ENCODE results near the gene MPI. TPM values are rescaled to one million over a fixed set of nuclear protein-coding genes. Genes with fewer than 3 reads are reported as not detected.

The MPI gene
- total RNA-seq, 4 donors from 2014 or later = 52.0 to 221 (median 174) TPM

DNA sequence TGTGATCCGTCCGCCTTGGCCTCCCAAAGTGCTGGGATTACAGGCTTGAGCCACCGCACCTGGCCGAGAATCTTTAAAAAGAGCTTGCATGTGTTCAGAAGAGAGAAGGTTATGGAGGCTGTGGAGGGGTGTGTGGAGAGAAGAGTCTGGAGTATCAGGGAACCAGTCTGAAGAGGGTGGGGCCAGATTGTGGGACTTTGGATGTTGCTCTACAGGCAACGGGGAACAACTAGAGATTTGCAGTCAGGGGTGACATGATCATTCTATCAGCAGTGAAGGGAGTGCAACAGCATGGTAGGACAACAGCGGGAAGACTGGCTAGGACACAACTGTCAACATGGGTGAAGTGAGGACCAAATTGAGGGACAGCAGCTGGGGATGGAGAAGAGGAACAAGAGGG, 25.5 kb upstream of the MPI start:
- no peak for DNase-seq
- no peak overlapping the region for H3K4me3 ChIP-seq
- H3K36me3 ChIP-seq = peaks cover 0 to 8% (median 0%) of the 10 kb centered on the region in 3 donors
- peaks cover 5 to 74% (median 20%) of the 10 kb centered on the region in 4 donors for H3K4me1 ChIP-seq
- no peaks in the 10 kb centered on the region for H3K27me3 ChIP-seq
- peak overlapping the region in 2 of 4 donors; percentile 74 to 75 for H3K27ac ChIP-seq
- TF ChIP-seq, protein P1, sequence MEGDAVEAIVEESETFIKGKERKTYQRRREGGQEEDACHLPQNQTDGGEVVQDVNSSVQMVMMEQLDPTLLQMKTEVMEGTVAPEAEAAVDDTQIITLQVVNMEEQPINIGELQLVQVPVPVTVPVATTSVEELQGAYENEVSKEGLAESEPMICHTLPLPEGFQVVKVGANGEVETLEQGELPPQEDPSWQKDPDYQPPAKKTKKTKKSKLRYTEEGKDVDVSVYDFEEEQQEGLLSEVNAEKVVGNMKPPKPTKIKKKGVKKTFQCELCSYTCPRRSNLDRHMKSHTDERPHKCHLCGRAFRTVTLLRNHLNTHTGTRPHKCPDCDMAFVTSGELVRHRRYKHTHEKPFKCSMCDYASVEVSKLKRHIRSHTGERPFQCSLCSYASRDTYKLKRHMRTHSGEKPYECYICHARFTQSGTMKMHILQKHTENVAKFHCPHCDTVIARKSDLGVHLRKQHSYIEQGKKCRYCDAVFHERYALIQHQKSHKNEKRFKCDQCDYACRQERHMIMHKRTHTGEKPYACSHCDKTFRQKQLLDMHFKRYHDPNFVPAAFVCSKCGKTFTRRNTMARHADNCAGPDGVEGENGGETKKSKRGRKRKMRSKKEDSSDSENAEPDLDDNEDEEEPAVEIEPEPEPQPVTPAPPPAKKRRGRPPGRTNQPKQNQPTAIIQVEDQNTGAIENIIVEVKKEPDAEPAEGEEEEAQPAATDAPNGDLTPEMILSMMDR (IDR thresholded peaks at IDR 0.05) = no peak
- TF ChIP-seq POLR2A (IDR thresholded peaks at IDR 0.05) = no peak
- H3K9me3 ChIP-seq = no peaks in the 10 kb centered on the region

- Histone ChIP-seq H3K4me1 (peaks cover 11 to 74% (median 24%) of the 10 kb centered on the region in 4 donors), H3K27ac (peak overlapping the region in 2 of 4 donors; percentile 42 to 74), H3K27me3 (no peaks in the 10 kb centered on the region), H3K9me3 (no peaks in the 10 kb centered on the region), H3K36me3 (peaks cover 0 to 8% (median 0%) of the 10 kb centered on the region in 3 donors), H3K4me3 (no peak overlapping the region)
- DNase-seq = no peak
- TF ChIP-seq, protein P1 (IDR thresholded peaks at IDR 0.05) = no peak
- no peak for TF ChIP-seq POLR2A (IDR thresholded peaks at IDR 0.05)
Measured at GRCh38 chr15:74865316-74865715, 24.5 kb upstream of the MPI start.

- H3K4me3 ChIP-seq = no peak overlapping the region
- peak overlapping the region in 2 of 4 donors; percentile 55 to 57 for H3K27ac ChIP-seq
- H3K9me3 ChIP-seq = no peaks in the 10 kb centered on the region
- peaks cover 14 to 80% (median 28%) of the 10 kb centered on the region in 4 donors for H3K4me1 ChIP-seq
- H3K36me3 ChIP-seq = peaks cover 0 to 8% (median 0%) of the 10 kb centered on the region in 3 donors
- DNase-seq = no peak
- no peaks in the 10 kb centered on the region for H3K27me3 ChIP-seq
- no peak for TF ChIP-seq POLR2A (IDR thresholded peaks at IDR 0.05)
- TF ChIP-seq, protein P1 (IDR thresholded peaks at IDR 0.05) = no peak
Measured at GRCh38 chr15:74866090-74866489, 23.8 kb upstream of the MPI start.

DNA sequence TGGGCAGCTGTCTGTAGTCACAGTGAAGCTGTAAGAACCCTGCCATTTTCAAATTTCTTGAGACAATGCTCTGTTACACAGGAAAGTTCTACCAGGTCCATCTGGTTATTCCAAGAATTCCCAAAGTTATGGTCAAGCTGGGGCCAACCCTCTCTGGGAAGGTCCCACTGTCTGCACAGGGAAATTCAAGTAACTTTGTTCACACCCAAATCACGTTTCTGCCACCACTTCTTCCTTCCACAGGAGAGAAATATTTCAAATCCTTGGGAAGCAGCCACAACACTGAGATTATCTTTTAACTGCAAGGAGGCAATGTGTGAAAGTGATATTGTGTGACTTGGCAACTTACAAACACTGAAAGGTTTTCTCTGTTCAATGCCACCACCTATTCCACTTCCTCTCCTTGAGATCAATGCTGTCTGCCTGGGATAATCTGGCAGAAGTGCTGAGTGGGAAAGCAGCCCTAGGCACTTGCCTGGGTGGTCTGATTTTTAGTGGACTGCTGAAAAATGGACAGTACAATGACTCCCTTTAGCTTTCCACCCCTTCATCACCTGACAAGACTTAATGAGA, 22.3 kb upstream of the MPI start:
- DNase-seq = no peak
- Histone ChIP-seq H3K36me3 (peaks cover 0 to 8% (median 0%) of the 10 kb centered on the region in 3 donors), H3K27ac (peak overlapping the region; percentile 32 to 98 (median 94)), H3K27me3 (no peaks in the 10 kb centered on the region), H3K4me1 (peaks cover 14 to 93% (median 37%) of the 10 kb centered on the region in 4 donors), H3K9me3 (no peaks in the 10 kb centered on the region), H3K4me3 (no peak overlapping the region)
- TF ChIP-seq POLR2A (IDR thresholded peaks at IDR 0.05) = no peak
- TF ChIP-seq, protein P1 (IDR thresholded peaks at IDR 0.05) = no peak

DNA sequence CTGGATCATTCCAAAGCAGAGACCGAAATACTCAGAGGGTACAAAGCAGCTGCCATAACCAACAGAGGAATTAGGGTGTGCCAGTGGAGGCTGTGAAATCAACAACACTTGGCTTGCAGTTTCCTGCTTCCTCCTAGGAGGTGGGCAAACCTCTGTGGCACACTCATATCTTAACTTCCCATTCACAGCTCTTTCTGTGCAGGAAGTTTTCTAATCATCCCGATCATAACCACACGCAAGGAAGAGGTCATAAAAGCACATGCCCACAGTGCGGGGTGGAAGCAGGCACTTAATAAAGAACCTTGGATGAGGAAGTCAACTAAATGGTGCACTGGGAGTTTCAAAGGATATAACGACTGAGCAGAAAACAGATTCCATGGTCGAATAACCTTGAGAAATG, 21.8 kb upstream of the MPI start:
- no peaks in the 10 kb centered on the region for H3K27me3 ChIP-seq
- H3K27ac ChIP-seq = peak overlapping the region; percentile 32 to 98 (median 94)
- peaks cover 0 to 8% (median 0%) of the 10 kb centered on the region in 3 donors for H3K36me3 ChIP-seq

More for the DNA sequence above, 21.8 kb upstream of the MPI start:
- TF ChIP-seq, protein P1 (IDR thresholded peaks at IDR 0.05) = no peak
- TF ChIP-seq POLR2A (IDR thresholded peaks at IDR 0.05) = no peak
- peak in 1 of 3 donors; percentile 71 for DNase-seq
- Histone ChIP-seq H3K4me3 (no peak overlapping the region), H3K9me3 (no peaks in the 10 kb centered on the region), H3K4me1 (peaks cover 14 to 91% (median 37%) of the 10 kb centered on the region in 4 donors)

Measured in Peyer's patch (tissue), 4 donors.